Astrocyte of the spinal cord (primary cell): ENCODE measurements around the gene MAP4.
A peak's percentile ranks its signal among the peaks of the same experiment; 100 is the strongest.
"Not testable (repeated sequence)": the region's sequence is repeated elsewhere in the genome, so short reads cannot be mapped to it uniquely, and the experiment has no call there.

Experiments used
- DNase-seq: peaks from one replicate; pipeline ENCODE4 v3.0.0; 2011; ENCODE audit warnings: low read depth, low spot score
- H3K4me3 ChIP-seq: 2 replicates; pipeline ENCODE4 v1.5.1; 2011; ENCODE audit warnings: low read depth, mild to moderate bottlenecking, low read length, moderate library complexity
- CTCF ChIP-seq: IDR thresholded peaks from 2 replicates; pipeline ENCODE4 v1.5.1; 2012; ENCODE audit warnings: low read depth, mild to moderate bottlenecking, low read length, inconsistent platforms
- in situ Hi-C: cut with HindIII; loops from 2 replicates; pipeline ENCODE4 v1.10.0; 2017; ENCODE audit warnings: low sequenced_read_pairs

MAP4 gene

GRCh38 chr3:47846186-47846879, 169.9 kb downstream of the MAP4 start:
- DNase-seq: no peak
- TF ChIP-seq CTCF: no peak
- no peak overlapping the region for H3K4me3 ChIP-seq
- in situ Hi-C loops: no loop called here

GRCh38 chr3:47841786-47842349, 174.3 kb downstream of the MAP4 start:
- TF ChIP-seq CTCF: no peak
- no peak for DNase-seq
- H3K4me3 ChIP-seq: no peak overlapping the region
- in situ Hi-C loops: no loop called here

- DNase-seq: no peak
- in situ Hi-C loops: no loop called here
- no peak overlapping the region for H3K4me3 ChIP-seq
- TF ChIP-seq CTCF: no peak
Measured at GRCh38 chr3:47838503-47838902, 177.7 kb downstream of the MAP4 start.

GRCh38 chr3:47836986-47837385, 179.2 kb downstream of the MAP4 start:
- no peak for TF ChIP-seq CTCF
- DNase-seq: no peak
- no peak overlapping the region for H3K4me3 ChIP-seq
- in situ Hi-C loops: no loop called here

- DNase-seq, in situ Hi-C loops, H3K4me3 ChIP-seq: not testable (repeated sequence)
Measured at GRCh38 chr3:47829482-47829881, 186.7 kb downstream of the MAP4 start.

GRCh38 chr3:47825590-47825989, 190.6 kb downstream of the MAP4 start:
- no peak for TF ChIP-seq CTCF
- H3K4me3 ChIP-seq: peak overlapping the region; percentile 93
- in situ Hi-C loops: no loop called here
- DNase-seq: no peak

GRCh38 chr3:47824541-47825473, 191.4 kb downstream of the MAP4 start:
- in situ Hi-C loops: no loop called here
- peak; percentile 70 for TF ChIP-seq CTCF
- peak; percentile 87 for DNase-seq
- H3K4me3 ChIP-seq: peak overlapping the region; percentile 93
